GM04503 (cell line): ENCODE results near the gene IL11RA.
A peak's percentile ranks its signal among the peaks of the same experiment; 100 is the strongest.

Experiments
- DNase-seq: peaks from one replicate; pipeline ENCODE4 v3.0.0-alpha.2; 2012; ENCODE audit warnings: low read depth

Gene IL11RA

DNA sequence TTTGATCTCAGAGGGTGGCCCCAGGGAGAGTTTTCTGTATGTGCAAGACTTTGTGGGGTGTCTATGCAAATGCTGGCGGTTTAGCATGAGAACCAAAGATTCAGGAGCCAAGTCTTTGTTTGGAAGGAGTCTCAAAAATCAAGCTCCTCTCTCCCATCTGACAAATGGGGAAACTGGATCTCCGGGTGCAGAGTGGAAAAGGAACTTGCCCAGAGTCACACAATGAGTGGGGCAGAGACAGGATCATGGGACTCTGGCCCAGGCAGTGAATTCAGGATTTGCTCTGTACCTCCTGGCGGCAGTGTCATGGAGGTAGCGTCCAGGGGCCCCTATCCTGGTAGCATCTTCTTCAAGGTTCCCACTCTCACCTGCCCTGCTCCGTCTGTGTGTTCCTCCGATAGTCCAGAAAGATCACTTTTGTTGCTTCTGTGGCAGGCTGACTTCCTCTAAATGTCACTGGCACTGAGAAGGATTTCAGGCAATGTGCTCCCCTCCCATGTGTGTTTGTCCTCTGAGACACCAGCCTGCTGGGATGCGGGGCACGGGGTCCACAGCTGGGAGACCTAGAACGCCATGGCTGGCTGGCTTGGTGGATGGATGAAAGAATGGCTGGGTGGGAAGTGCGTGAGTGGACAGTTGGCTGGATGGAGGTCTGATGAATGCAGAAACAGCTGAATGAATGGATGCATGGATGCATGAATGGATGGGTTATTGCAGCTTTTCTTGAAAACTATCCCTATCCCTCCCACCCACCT is 35.5 kb downstream of the IL11RA start:
- DNase-seq = no peak

DNA sequence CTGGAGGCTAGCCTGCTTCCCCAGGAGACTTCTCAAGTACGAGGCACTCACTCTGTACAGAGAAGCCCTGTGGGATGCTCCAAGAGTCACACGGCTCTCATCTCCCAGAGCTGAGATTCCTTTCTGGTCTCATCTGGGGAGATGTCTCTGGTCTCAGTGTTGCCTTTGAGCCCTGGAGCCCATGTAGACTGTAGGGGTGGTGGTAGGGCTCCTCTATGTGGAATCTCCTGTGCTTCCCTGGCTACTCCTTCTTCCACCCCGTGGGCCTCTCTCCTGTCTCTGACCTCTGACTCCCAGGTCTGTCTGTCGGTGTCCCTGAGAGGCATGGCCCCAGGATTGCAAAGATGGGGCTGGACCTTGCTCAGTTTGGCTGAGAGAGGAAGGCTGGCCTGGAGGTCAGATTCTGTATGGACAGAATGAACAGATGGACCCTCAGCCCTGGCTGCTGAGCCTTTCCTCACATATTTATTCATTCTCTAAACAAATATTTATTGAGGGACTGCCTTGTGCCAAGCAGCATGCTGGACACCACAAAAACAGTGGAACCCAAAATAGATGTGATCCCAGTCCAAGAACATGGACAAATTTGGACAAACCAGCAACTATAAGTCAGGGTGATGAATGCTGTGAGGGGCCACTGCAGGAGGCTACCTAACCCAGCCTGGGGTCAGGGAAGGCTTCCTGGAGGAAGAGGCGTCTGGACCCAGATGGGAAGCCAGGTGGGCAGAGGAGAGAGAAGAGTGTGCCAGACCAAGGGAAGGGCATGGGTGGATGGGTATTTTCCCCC is 36.5 kb downstream of the IL11RA start:
- DNase-seq = no peak

DNA sequence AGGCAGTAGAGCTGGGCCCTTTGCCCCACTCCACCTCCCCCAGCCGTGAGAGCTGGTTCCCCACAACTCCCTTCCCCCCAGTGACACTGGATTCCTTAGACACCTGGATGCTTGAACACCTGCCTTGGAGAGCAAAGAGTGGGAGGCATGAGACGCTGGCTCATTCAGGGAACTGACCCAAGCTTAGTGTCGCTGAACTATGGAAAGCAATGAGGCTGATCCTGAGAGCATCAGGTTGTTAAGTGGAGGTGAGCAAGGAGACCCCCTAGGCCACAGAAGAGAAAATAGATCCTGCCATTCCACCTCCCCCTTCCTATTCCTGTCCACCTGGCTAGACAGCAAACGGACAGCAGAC is 37.1 kb downstream of the IL11RA start:
- DNase-seq = no peak

DNA sequence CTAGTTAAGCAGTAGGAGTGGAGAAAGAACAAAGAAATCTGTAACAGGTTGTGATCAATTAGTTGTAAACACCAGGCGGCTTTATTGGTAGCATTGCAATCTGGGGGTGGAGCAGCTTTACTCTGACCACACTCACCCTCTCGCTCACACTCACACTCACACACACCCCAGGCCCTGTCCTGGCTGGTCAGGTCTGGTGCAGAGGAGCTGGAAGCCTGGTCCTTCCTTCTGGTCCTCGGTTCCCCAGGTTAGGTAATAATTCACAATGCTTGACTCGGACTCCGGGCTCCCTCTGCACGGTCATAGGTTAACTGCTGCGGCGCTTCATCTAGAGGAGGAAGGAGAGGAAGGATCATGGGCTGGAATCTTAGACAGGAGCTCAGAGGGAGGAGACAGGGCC is 37.5 kb downstream of the IL11RA start:
- DNase-seq = no peak

DNA sequence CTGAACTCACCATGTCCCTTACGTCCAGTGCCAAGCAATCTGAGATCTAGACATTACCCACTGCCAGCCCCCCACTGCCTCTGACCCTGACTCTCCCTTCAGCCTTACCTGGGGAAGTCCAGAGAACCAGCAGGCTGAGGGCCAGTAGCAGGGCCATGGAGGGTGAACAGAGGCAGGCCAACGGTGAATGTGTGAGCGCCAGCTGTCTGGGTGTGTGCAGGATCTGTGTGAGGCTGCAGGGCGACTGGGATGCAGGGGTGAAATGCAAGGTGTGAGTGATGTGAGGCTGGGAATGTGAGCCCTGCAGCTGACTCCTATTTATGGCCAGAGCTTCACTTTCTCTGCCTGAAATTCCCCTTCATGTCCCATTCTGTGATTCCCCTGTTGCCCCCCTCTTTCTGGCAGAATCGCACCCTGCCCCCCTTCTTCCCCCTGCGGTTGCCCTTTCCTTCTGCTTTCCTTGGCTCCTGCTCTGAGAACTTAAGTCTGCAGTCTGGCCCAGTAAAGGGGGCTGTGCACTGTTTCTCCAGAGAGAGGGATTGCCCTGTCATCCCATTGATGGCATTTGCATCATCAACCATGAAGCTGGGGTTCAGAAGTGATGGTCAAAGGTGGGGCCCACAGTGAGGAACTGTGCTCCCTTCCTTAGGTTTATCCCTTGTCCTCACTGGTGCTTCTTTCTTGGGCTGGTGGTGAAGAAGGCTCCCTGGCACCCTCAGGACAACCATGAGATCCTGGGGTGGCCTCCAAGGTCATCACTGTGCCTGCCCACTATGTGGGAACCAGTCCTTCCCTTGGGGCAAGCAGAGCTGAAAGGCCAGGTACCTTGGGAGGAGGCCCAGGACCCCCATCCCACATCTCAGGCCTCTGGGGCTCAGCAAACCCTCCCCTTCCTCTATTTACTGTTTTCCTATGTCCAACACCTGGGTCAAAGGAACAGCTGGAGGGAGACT is 39.3 kb downstream of the IL11RA start, which contains the start of gene CCL19:
Gene CCL19, minus strand, starts transcription at position 294 of the 953 bp plus-strand sequence. Its CDS starts 137 bp downstream, at position 157.
- DNase-seq = no peak

DNA sequence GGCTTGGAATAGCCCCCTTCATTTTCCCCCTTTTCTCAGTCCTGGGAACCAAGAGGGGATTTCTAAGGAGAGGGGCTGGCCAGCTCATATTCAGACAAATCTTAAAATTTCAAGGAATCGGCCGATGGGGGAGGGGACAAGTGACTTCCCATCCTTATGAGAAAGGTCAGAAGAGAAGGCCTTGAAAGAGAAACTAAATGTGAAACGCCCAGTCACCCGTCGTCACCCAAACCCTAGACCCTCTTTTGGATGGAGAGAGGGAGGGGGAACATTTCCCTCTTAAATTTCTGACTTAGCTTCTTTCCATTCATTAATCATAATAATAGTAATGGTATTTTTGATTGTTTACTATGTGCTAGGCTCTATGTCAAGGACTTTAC is 39.9 kb downstream of the IL11RA start:
- no peak for DNase-seq

DNA sequence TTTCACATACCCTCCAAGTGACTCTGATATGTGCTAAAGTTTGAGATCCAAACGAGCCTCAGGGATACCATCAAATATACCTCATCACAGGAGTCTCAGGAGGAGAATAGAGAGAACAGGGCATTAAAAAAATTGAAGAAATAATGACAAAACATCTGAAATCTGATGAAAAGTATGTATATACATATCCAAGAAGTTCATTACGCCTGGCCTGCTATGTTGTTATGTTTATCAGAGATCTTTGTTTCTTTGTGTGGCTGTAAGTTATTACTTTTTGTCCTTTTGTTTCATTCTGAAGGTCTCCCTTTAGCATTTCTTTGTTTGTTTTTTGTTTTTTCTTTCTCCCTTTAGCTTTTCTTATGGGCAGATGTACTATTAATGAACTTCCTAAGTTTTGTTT is 41.6 kb downstream of the IL11RA start:
- no peak for DNase-seq

DNA sequence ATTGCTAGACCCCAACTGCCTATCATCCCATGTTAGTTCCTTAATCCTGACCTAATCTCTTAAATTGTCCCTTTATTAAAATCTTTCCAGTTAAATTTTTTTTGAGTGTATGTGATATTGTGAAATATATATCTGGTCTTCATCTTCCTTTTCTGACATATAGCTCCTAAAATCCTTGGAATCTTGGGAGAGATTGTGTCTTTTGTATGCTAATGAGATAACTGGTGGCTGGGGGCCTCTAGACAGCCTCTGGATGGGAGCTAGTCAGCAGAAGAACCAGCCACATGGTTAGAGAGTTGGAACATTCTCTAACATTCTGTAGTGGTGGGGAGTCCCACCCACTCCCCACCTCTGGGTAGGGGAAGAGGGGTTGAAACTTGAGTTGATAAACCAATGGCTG is 42.8 kb downstream of the IL11RA start:
- no peak for DNase-seq

DNA sequence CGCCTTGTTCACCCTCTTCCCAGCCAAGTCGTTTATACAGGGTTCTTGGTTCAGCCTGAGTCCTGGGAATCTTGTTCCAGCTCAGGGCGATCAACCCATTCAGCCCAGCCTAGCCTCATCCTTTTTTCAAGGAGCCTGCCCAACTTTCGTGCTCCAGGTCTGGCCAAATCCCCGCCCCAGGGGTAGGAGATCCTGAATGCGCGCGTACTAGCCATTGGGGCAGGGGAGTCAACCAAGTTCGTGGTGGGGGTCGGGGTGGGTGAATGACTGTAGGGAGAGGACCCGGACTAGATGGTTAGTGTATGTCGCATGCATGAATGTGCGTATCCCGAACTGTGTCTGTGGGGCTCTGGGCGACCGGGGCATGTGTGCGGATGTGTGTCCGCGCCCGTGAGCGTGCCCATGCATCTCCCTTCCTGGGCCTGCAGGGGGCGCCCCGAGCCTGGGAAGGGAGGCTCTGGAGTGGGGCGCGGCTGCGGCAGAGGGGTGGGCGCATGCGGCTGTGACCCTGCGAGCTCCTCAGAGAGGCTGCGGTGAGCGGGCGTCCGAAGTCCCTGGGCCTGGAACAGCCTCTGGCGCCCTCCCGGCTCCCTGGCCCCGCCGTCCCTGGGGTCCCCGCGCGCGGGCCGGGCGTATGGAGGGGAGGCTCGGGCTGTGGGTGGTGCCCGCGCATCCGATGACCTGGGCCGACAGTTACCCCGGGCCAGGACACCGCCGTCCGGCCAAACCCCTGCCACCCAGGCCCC is 49.2 kb downstream of the IL11RA start:
- no peak for DNase-seq

DNA sequence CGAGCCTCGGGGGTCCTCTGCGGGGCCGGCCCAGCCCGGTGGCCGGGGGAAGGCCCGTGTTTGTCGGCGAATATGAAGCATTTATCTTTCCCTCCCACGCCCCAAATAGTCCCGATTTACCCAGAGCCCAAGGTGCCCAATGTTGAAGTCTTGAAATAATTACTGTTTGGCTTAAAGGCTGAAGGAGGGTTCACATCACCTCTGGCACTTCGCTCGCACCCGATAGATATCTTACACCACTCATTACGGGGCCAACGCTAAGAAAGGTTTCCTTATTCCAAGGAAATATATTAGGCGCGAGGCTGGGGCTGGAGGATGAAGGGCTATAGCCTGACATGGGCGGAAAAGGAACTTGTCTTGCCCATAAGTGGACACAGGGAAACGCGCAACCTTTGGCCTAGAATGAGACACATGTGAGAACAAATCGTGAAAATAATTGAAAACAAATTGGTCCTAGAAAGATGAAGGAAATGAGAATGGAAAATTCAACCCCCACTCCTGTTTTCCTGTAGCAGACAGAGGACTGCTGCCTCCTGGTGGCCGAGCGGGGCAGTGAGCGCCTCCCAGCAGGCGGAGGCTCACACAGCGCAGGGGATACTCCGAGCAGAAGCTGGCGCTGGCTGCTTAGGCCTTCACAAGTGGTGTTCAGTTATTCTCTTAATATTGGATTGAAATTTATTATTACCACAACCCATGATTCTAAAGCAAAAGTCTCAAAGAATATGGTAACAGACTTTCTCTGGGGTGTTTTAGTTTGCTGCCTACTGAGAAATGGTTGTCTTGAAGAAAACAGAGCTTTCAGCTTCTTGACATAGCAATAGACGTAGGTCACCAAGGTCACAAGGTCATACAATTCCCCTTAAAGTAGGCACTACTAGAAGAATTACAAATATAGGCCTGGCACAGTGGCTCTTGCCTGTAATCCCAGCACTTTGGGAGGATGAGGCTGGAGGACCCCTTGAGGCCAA is 50.1 kb downstream of the IL11RA start:
- DNase-seq = peak; percentile 61

DNA sequence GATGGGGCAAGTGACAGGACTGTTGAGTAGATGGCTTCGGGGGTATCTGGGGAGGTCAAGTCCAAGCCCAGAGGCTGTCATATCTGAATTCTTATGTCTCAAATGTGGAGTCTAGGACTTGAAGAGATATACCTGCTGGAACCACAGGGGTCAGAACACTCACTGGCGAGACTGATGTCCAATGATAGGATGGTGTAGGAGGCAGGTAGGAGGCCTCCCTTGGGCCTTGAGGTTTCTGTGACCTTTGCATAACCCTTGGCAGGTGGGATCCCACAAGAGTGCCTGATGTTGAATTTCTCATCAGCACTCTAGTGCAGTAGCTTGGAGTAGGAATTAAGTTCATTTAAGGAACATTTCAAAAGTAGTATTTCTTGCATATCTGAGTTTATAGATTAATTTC is 55.1 kb downstream of the IL11RA start:
- no peak for DNase-seq

DNA sequence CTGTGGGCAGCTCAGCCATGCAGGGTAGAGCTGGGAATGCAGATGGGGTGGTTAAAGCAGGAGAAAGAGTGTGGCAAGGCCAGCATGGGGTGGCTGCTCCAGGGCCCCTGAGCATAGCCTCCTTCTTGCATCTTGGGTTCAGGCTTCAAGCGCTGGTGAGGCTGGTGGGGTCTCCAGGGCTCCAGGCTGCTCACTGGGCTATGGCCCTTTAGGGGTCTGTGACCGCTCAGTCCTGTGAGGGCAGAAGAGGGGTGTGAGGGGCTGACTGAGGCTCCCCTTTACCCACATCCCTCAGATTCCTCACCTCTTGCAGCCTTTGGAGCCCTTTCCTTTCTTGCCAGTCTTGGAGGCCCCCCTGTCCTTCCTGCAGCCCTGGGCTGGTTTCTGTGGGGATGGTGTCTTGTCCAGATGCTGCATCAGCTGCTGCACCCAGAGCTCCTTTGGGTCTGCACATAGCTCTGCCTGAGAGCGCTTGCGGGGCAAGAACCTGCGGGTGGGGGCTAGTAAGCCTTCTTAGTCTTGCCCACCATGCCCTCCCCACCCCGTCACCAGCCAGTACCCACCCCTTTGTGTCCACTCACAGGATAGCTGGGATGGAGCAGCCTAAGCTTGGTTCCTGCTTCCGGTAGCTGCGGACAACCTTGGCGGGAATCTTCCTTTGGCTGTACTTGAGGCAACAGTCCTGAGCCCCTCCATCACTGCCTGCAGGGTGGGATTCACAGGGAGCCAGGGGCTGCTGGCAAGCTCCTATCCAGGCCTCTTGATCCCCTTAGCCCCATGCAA is 57.4 kb downstream of the IL11RA start:
- DNase-seq = no peak

DNA sequence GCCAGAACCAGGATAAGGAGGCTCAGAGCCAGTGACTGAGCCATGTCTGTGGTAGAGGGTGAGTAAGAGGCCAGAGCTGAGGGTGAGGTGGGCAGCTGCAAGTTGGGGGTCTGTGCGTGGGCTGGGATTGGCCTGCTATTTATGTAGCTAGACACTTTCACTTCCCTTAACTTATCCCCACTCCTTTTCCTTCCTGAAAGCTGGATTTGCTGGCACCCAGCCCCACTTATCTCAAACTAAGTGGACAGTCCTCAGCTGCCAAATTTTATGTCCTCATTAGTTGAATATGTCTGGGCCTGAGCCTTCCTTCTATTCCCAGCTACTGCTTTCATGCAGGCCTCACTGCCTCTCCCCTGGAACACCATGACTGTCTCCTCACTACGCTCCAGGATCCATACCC is 58.0 kb downstream of the IL11RA start, which contains the start of gene CCL21:
Gene CCL21, minus strand, starts transcription at position 114 of the 400 bp plus-strand sequence. Its CDS starts 70 bp downstream, at position 44.
- DNase-seq = no peak
